ENCODE data around the gene ZNF48.
A peak's percentile ranks its signal among the peaks of the same experiment; 100 is the strongest.

The ZNF48 gene

GRCh38 chr16:30368122-30368791 lies 27.0 kb upstream of the ZNF48 start:
- no peak for DNase-seq (ENCODE audit: low read depth)
- peak overlapping the region; percentile 86 for H3K4me3 ChIP-seq (ENCODE audit: control insufficient read depth, low read depth, low read length)
- TF ChIP-seq, protein P1, sequence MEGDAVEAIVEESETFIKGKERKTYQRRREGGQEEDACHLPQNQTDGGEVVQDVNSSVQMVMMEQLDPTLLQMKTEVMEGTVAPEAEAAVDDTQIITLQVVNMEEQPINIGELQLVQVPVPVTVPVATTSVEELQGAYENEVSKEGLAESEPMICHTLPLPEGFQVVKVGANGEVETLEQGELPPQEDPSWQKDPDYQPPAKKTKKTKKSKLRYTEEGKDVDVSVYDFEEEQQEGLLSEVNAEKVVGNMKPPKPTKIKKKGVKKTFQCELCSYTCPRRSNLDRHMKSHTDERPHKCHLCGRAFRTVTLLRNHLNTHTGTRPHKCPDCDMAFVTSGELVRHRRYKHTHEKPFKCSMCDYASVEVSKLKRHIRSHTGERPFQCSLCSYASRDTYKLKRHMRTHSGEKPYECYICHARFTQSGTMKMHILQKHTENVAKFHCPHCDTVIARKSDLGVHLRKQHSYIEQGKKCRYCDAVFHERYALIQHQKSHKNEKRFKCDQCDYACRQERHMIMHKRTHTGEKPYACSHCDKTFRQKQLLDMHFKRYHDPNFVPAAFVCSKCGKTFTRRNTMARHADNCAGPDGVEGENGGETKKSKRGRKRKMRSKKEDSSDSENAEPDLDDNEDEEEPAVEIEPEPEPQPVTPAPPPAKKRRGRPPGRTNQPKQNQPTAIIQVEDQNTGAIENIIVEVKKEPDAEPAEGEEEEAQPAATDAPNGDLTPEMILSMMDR (IDR thresholded peaks at IDR 0.05; ENCODE audit: control insufficient read depth, insufficient read depth, low read depth, low read length, missing control alignments): no peak

DNA sequence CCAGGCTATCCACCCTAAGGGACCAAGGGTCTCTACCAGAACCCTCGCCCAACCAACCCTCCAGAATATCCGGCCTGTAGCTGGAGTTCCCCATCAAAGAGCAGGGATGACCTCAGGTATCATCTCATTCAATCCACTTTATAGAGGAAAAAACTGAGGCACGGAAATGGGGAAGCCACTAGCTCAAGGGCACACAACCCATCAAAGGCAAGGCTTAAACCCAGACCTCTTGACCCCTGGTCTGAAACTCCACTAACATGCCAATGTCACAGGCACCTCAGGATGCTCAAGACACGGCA lies 26.5 kb upstream of the ZNF48 start:
- TF ChIP-seq, protein P1 (IDR thresholded peaks at IDR 0.05; ENCODE audit: control insufficient read depth, insufficient read depth, low read depth, low read length, missing control alignments): no peak
- peak overlapping the region; percentile 86 for H3K4me3 ChIP-seq (ENCODE audit: control insufficient read depth, low read depth, low read length)
- no peak for DNase-seq (ENCODE audit: low read depth)

DNA sequence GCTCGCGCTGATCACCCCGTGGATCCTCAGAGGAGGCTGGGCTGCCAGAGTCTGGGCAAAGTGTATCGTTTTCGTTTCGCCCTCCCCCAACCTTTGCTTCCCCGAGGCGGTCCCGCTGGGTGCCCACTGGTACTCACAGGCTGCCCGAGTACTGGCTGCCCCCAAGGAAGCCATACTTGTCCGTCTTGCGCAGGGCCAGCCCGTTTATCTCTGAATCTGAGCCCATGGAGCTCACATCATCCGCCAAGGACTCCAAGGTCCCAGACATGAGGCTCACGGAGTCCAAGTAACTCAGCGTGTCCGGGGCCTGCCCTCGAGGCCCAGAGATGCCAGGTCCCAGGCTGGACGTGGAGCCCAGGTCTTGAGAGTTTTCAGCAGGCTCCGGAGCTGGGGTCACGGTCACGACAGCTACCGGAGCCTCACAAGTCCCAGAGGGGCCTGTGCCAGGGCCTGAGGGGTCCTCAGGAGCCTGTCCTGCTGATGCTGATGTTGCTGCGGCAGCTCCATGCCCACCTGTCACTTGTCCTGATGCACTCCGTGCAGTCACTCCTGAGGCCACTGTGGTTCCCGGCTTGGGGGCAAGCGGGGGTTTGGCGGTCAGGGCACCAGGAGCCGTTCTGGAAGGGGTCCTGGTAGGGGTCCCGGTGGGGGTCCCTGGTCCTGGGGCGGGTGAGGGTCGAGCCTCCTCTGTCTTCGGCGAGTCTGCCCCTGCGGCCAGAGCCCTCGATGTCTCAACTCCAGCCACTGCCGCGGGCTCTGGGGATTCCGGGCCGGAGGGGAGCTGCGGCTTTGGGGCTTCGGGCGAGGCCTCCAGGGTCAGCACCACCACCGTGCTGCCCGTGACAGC lies 25.9 kb upstream of the ZNF48 start:
- DNase-seq (ENCODE audit: low read depth): no peak
- H3K4me3 ChIP-seq (ENCODE audit: control insufficient read depth, low read depth, low read length): peak overlapping the region; percentile 86
- TF ChIP-seq, protein P1 (IDR thresholded peaks at IDR 0.05; ENCODE audit: control insufficient read depth, insufficient read depth, low read depth, low read length, missing control alignments): no peak

- DNase-seq (ENCODE audit: low read depth): no peak
- peak overlapping the region; percentile 86 for H3K4me3 ChIP-seq (ENCODE audit: control insufficient read depth, low read depth, low read length)
- TF ChIP-seq, protein P1 (IDR thresholded peaks at IDR 0.05; ENCODE audit: control insufficient read depth, insufficient read depth, low read depth, low read length, missing control alignments): no peak
Measured at GRCh38 chr16:30369938-30370455, 25.2 kb upstream of the ZNF48 start.

- DNase-seq (ENCODE audit: low read depth): peak; percentile 100
- peak within 1 kb of the TSS; percentile 86 for H3K4me3 ChIP-seq (ENCODE audit: control insufficient read depth, low read depth, low read length)
- TF ChIP-seq, protein P1 (IDR thresholded peaks at IDR 0.05; ENCODE audit: control insufficient read depth, insufficient read depth, low read depth, low read length, missing control alignments): peak; percentile 32
Measured at GRCh38 chr16:30370456-30371247, 24.6 kb upstream of the ZNF48 start, which contains the start of gene TBC1D10B. TSS of gene TBC1D10B (minus strand) at chr16:30370494. CDS start at chr16:30370183, 311 bp downstream.

GRCh38 chr16:30371248-30371816 lies 23.9 kb upstream of the ZNF48 start:
- peak overlapping the region; percentile 63 for H3K4me3 ChIP-seq (ENCODE audit: control insufficient read depth, low read depth, low read length)
- no peak for DNase-seq (ENCODE audit: low read depth)
- TF ChIP-seq, protein P1 (IDR thresholded peaks at IDR 0.05; ENCODE audit: control insufficient read depth, insufficient read depth, low read depth, low read length, missing control alignments): no peak
